Omental fat pad (tissue), 4 donors: ENCODE results near the gene NONO. TPM values are rescaled to one million over a fixed set of nuclear protein-coding genes. Genes with fewer than 3 reads are reported as not detected.
"Not testable (repeated sequence)": the region's sequence is repeated elsewhere in the genome, so short reads cannot be mapped to it uniquely, and the experiment has no call there.

Source experiments
- ATAC-seq: fragments of 150-250 bp; one replicate; pipeline ENCODE4 v1.9.1; 2016; ENCODE audit warnings: mild to moderate bottlenecking, moderate library complexity; ENCODE audit not compliant: low FRiP score
- DNase-seq: peaks from one replicate; pipeline ENCODE4 v3.0.0-alpha.2; 2019; ENCODE audit warnings: low spot score
- total RNA-seq, 4 donors: library from RNA; depleted of rRNA; stranded (reverse); fragments of >200 nt; gene quantifications; one replicate each; pipeline ENCODE4 v1.1.0, GENCODE V29; 2016
- TF ChIP-seq, protein P1 (sequence below), 3 donors: fragments of 450-650 bp; IDR thresholded peaks; one replicate each; pipeline ENCODE4 v1.5.1; 2016 to 2017; ENCODE audit warnings: antibody characterized with exemption in 3 of 3, mild to moderate bottlenecking in 3 of 3, moderate library complexity in 2 of 3

The NONO gene
- total RNA-seq, 4 donors from 2014 or later: 180 to 262 (median 199) TPM

GRCh38 chrX:71256051-71256450 lies 27.4 kb upstream of the NONO start:
- ATAC-seq (no peak), DNase-seq (no peak)
- TF ChIP-seq, protein P1, sequence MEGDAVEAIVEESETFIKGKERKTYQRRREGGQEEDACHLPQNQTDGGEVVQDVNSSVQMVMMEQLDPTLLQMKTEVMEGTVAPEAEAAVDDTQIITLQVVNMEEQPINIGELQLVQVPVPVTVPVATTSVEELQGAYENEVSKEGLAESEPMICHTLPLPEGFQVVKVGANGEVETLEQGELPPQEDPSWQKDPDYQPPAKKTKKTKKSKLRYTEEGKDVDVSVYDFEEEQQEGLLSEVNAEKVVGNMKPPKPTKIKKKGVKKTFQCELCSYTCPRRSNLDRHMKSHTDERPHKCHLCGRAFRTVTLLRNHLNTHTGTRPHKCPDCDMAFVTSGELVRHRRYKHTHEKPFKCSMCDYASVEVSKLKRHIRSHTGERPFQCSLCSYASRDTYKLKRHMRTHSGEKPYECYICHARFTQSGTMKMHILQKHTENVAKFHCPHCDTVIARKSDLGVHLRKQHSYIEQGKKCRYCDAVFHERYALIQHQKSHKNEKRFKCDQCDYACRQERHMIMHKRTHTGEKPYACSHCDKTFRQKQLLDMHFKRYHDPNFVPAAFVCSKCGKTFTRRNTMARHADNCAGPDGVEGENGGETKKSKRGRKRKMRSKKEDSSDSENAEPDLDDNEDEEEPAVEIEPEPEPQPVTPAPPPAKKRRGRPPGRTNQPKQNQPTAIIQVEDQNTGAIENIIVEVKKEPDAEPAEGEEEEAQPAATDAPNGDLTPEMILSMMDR (IDR thresholded peaks at IDR 0.05): no peak

- ATAC-seq (no peak), DNase-seq (no peak)
- TF ChIP-seq, protein P1 (IDR thresholded peaks at IDR 0.05): no peak
Measured at GRCh38 chrX:71256856-71257255, 26.6 kb upstream of the NONO start.

GRCh38 chrX:71268624-71269023 lies 14.8 kb upstream of the NONO start:
- ATAC-seq, DNase-seq: not testable (repeated sequence)

DNA sequence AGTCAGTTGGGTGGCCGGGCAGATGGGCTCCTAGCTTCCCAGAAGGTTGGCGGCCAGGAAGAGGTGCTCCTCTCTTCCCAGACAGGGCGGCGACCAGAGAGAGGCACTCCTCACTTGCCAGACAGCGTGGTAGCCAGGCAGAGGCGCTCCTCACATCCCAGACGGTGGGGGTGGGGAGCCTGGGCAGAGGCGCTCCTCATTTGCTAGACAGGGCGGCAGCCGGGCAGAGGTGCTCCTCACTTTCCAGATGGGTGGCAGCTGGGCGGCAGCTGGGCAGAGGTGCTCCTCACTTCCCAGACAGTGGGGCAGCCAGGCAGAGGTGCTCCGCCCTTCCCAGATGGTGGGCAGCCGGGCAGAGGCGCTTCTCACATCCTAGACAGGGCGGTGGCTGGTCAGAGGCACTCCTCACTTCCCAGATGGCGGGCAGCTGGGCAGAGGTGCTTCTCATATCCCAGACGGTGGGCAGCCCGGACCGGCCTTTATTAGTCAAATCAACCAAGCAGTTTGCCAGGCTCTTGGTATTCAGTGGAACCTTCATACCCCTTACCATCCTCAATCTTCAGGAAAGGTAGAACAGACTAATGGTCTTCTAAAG lies 13.5 kb upstream of the NONO start:
- no peak for DNase-seq
- TF ChIP-seq, protein P1 (IDR thresholded peaks at IDR 0.05): no peak
- ATAC-seq: no peak

- not testable (repeated sequence) for ATAC-seq, DNase-seq
Measured at GRCh38 chrX:71272313-71272712, 11.1 kb upstream of the NONO start.

- not testable (repeated sequence) for ATAC-seq, DNase-seq
Measured at GRCh38 chrX:71281300-71281699, 2.1 kb upstream of the NONO start.

DNA sequence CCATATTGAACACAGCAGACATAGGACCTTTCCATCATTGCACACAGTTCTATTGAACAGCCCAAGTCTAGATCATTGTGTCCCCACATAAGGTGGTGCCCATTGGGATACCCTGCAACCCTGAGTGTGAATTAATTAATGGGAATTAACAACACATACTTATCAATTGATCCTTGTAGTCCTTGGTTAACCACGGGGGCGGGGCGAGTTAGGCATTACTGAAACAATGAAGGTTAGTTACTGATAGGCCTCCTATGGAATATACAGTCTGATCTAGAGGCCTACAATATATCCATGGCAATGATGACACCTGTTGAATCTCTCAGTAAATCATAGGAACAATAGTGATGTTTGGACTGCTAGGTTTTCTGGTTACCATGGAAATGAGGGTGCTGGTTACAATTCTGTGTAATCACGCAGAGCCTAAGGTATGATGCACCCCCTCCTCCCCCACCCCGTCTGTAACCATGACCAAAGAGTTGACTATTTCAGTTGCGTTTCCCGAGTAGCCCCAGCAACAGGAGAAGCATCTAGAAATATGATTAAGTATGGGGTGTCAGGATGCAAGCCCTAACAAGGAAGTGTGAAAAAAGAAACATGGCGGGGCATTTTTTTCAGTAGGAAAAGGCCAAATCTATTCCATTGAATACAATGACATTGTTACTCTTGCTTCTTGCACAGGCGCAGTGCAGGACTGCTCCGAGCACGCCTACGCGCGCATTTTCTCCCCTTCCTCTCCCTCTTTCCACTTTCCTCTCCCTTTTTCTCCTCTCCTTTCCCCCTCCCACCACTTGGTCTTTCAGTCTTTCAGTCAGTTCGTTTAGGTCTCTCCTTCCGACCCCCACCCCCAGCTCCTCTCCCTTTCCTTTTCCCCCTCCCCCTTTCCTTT lies 677 bp upstream of the NONO start:
- no peak for DNase-seq
- ATAC-seq: peak; percentile 73

GRCh38 chrX:71285929-71286328 lies 2.5 kb downstream of the NONO start:
- ATAC-seq: no peak
- TF ChIP-seq, protein P1 (IDR thresholded peaks at IDR 0.05): no peak
- DNase-seq: no peak

More for the DNA sequence above, 677 bp upstream of the NONO start:
- TF ChIP-seq, protein P1 (IDR thresholded peaks at IDR 0.05): no peak
